ENCODE data around the gene CEP104.

Gene CEP104

GRCh38 chr1:3847081-3847480, 9.9 kb downstream of the CEP104 start:
- DNase-seq (ENCODE audit: low read depth), result no peak
- no peak overlapping the region for H3K4me3 ChIP-seq (ENCODE audit: control insufficient read depth, low read depth, low read length)
- no peak for TF ChIP-seq CTCF (conservative IDR thresholded peaks at IDR 0.05; ENCODE audit: control insufficient read depth, insufficient read depth, low read depth, low read length)

- H3K4me3 ChIP-seq (ENCODE audit: control insufficient read depth, low read depth, low read length), result no peak overlapping the region
- no peak for TF ChIP-seq CTCF (conservative IDR thresholded peaks at IDR 0.05; ENCODE audit: control insufficient read depth, insufficient read depth, low read depth, low read length)
- DNase-seq (ENCODE audit: low read depth), result no peak
These were observed 10.5 kb downstream of the CEP104 start for GRCh38 chr1:3846541-3846940.

- TF ChIP-seq CTCF (conservative IDR thresholded peaks at IDR 0.05; ENCODE audit: control insufficient read depth, insufficient read depth, low read depth, low read length), result no peak
- no peak overlapping the region for H3K4me3 ChIP-seq (ENCODE audit: control insufficient read depth, low read depth, low read length)
These were observed 14.1 kb downstream of the CEP104 start for GRCh38 chr1:3842912-3843311.

GRCh38 chr1:3841491-3841890, 15.5 kb downstream of the CEP104 start:
- no peak for TF ChIP-seq CTCF (conservative IDR thresholded peaks at IDR 0.05; ENCODE audit: control insufficient read depth, insufficient read depth, low read depth, low read length)
- no peak for DNase-seq (ENCODE audit: low read depth)
- H3K4me3 ChIP-seq (ENCODE audit: control insufficient read depth, low read depth, low read length), result no peak overlapping the region

More at GRCh38 chr1:3842912-3843311, 14.1 kb downstream of the CEP104 start:
- no peak for DNase-seq (ENCODE audit: low read depth)

GRCh38 chr1:3838788-3839187, 18.2 kb downstream of the CEP104 start:
- DNase-seq (ENCODE audit: low read depth), result no peak

GRCh38 chr1:3837685-3838084, 19.3 kb downstream of the CEP104 start:
- H3K4me3 ChIP-seq (ENCODE audit: control insufficient read depth, low read depth, low read length), result no peak overlapping the region
- DNase-seq (ENCODE audit: low read depth), result no peak
- no peak for TF ChIP-seq CTCF (conservative IDR thresholded peaks at IDR 0.05; ENCODE audit: control insufficient read depth, insufficient read depth, low read depth, low read length)

More at GRCh38 chr1:3838788-3839187, 18.2 kb downstream of the CEP104 start:
- TF ChIP-seq CTCF (conservative IDR thresholded peaks at IDR 0.05; ENCODE audit: control insufficient read depth, insufficient read depth, low read depth, low read length), result no peak
- H3K4me3 ChIP-seq (ENCODE audit: control insufficient read depth, low read depth, low read length), result no peak overlapping the region

- TF ChIP-seq CTCF (conservative IDR thresholded peaks at IDR 0.05; ENCODE audit: control insufficient read depth, insufficient read depth, low read depth, low read length), result no peak
- DNase-seq (ENCODE audit: low read depth), result no peak
- no peak overlapping the region for H3K4me3 ChIP-seq (ENCODE audit: control insufficient read depth, low read depth, low read length)
These were observed 19.8 kb downstream of the CEP104 start for GRCh38 chr1:3837200-3837599.

All from fibroblast of mammary gland (primary cell).